ENCODE results near the gene RND3.

The RND3 gene

DNA sequence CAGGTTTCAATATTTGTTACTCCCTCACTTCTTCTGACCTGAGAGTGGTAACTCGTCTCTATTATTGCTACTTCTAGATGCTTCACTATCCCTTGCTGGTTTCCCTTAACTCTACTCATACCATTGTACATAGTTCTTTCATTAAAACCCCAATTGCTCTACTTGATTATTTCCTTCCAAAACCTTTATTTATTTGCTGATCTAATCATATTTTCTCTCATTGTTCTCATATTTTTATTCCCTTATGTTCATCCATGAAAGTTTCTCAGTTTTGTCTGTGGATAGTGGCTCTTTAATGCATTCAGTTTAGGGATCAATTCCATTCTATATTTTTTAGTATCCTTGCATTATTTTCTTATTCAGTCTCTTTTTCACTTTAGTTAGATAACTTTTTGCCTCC is 42.1 kb downstream of the RND3 start:
- H3K4me3 ChIP-seq (ENCODE audit: low read depth in 1 of 2, low read length in 1 of 2), result no peak overlapping the region
- H3K9me3 ChIP-seq, result no peaks in the 10 kb centered on the region
- H3K27me3 ChIP-seq, result no peaks in the 10 kb centered on the region
- H3K36me3 ChIP-seq, result no peaks in the 10 kb centered on the region
- H3K27ac ChIP-seq, result no peak overlapping the region
- H3K4me1 ChIP-seq (ENCODE audit: control insufficient read depth in 1 of 2, insufficient read depth in 1 of 2, low read depth in 1 of 2, low read length in 1 of 2), result no peaks in the 10 kb centered on the region
- TF ChIP-seq, protein P1, sequence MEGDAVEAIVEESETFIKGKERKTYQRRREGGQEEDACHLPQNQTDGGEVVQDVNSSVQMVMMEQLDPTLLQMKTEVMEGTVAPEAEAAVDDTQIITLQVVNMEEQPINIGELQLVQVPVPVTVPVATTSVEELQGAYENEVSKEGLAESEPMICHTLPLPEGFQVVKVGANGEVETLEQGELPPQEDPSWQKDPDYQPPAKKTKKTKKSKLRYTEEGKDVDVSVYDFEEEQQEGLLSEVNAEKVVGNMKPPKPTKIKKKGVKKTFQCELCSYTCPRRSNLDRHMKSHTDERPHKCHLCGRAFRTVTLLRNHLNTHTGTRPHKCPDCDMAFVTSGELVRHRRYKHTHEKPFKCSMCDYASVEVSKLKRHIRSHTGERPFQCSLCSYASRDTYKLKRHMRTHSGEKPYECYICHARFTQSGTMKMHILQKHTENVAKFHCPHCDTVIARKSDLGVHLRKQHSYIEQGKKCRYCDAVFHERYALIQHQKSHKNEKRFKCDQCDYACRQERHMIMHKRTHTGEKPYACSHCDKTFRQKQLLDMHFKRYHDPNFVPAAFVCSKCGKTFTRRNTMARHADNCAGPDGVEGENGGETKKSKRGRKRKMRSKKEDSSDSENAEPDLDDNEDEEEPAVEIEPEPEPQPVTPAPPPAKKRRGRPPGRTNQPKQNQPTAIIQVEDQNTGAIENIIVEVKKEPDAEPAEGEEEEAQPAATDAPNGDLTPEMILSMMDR (IDR thresholded peaks at IDR 0.05), result no peak

DNA sequence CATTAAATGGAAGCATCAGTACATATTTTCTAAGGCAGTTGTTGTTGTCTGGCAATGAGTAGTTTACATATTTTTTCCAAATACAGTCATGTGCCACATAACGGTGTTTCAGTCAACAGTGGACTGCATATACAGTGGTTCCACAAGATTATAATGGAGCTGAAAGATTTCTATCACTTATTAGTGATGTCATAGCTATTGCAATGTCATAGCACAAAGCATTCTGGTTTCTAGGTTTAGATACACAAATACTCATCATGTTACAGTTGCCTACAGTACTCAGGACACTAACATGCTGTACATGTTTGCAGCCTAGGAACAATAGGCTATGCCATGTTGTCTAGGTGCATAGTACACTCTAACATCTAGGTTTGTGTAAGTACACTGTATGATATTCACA is 45.0 kb downstream of the RND3 start:
- Histone ChIP-seq H3K4me3 (ENCODE audit: low read depth in 1 of 2, low read length in 1 of 2) (no peak overlapping the region), H3K9me3 (no peaks in the 10 kb centered on the region), H3K36me3 (no peaks in the 10 kb centered on the region), H3K27me3 (no peaks in the 10 kb centered on the region), H3K4me1 (ENCODE audit: control insufficient read depth in 1 of 2, insufficient read depth in 1 of 2, low read depth in 1 of 2, low read length in 1 of 2) (no peaks in the 10 kb centered on the region), H3K27ac (no peak overlapping the region)
- TF ChIP-seq, protein P1 (IDR thresholded peaks at IDR 0.05), result no peak

DNA sequence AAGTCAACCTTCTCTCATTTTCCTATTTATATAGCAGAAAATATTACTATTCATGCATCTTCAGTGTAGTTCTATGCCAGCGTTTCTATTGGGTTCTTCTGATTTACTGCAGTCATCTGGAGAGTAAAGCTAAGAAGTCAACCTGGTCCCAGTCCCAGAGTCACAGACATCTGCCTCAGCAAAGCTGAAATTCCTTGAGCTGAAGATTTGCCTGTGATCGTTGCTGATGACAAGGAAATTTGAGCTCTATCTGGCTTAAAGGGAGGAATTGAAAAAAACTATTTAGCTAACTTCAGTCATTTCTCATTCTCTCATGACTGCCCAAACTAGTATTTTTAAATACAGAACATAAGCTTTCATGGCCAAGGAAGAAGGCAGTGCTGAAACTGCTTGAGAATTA is 45.7 kb downstream of the RND3 start:
- TF ChIP-seq, protein P1 (IDR thresholded peaks at IDR 0.05), result no peak
- Histone ChIP-seq H3K27ac (no peak overlapping the region), H3K36me3 (no peaks in the 10 kb centered on the region), H3K4me3 (ENCODE audit: low read depth in 1 of 2, low read length in 1 of 2) (no peak overlapping the region), H3K4me1 (ENCODE audit: control insufficient read depth in 1 of 2, insufficient read depth in 1 of 2, low read depth in 1 of 2, low read length in 1 of 2) (no peaks in the 10 kb centered on the region), H3K9me3 (no peaks in the 10 kb centered on the region), H3K27me3 (no peaks in the 10 kb centered on the region)

DNA sequence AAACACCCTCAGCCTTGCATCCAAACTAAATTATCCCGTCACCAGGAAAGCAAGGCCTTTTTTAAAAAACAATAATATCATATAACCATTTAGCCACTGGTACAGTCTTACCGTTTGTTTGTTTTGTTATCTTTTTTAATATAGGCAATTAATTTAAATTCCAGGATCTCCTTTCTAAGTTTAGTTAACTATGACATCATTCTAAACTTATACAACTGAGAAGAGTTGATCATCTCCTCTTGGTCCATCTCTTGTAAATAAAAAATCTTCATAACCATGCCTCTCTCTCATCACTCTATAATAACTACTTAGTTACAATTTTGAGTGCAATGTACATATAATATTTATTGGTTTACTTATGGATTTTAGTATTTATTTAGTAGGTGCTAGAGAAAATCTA is 46.2 kb downstream of the RND3 start:
- TF ChIP-seq, protein P1 (IDR thresholded peaks at IDR 0.05), result no peak
- no peak overlapping the region for H3K4me3 ChIP-seq (ENCODE audit: low read depth in 1 of 2, low read length in 1 of 2)
- no peaks in the 10 kb centered on the region for H3K9me3 ChIP-seq
- H3K27me3 ChIP-seq, result no peaks in the 10 kb centered on the region
- H3K36me3 ChIP-seq, result no peaks in the 10 kb centered on the region
- H3K27ac ChIP-seq, result no peak overlapping the region
- no peaks in the 10 kb centered on the region for H3K4me1 ChIP-seq (ENCODE audit: control insufficient read depth in 1 of 2, insufficient read depth in 1 of 2, low read depth in 1 of 2, low read length in 1 of 2)

DNA sequence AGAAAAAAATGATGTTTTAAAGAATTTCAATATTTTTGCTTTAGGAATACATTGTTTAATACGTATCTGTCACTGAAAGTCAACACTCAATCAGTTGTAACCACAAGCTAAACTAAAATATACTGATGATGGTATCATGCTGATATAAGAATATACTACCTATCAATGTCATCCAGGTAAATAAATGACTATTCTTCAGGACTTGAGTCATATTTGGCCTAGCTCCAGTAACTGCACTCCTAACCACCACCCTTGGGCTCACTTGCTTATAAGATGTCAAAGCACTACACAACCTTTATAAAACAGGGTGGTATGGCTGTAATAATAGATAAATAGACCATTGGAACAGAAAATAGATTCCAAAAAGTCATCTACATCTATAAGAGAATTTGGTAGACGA is 48.8 kb downstream of the RND3 start:
- Histone ChIP-seq H3K27me3 (no peaks in the 10 kb centered on the region), H3K9me3 (no peaks in the 10 kb centered on the region), H3K4me3 (ENCODE audit: low read depth in 1 of 2, low read length in 1 of 2) (no peak overlapping the region), H3K4me1 (ENCODE audit: control insufficient read depth in 1 of 2, insufficient read depth in 1 of 2, low read depth in 1 of 2, low read length in 1 of 2) (no peaks in the 10 kb centered on the region), H3K27ac (no peak overlapping the region), H3K36me3 (no peaks in the 10 kb centered on the region)
- TF ChIP-seq, protein P1 (IDR thresholded peaks at IDR 0.05), result no peak

DNA sequence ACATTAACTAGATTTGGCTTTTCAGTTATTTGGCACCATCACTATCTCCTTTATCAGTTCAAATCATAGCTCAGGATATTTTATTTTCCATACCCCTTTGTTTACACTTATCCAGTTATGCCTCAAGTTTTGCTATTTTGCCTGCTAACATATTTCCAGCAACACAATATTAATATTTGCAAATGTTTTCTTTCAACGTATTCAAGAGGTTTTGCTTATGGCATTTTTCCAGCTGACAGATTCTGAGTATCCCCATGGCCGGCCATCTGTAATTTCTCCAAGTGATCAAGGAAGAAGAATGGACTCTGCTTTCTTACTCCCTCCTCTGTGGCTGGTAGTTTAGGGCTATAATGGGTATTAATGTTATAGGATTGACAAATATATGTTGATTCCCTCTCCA is 49.4 kb downstream of the RND3 start:
- TF ChIP-seq, protein P1 (IDR thresholded peaks at IDR 0.05), result no peak
- no peak overlapping the region for H3K4me3 ChIP-seq (ENCODE audit: low read depth in 1 of 2, low read length in 1 of 2)

More for the DNA sequence above, 49.4 kb downstream of the RND3 start:
- H3K27me3 ChIP-seq, result no peaks in the 10 kb centered on the region
- no peaks in the 10 kb centered on the region for H3K4me1 ChIP-seq (ENCODE audit: control insufficient read depth in 1 of 2, insufficient read depth in 1 of 2, low read depth in 1 of 2, low read length in 1 of 2)
- H3K27ac ChIP-seq, result no peak overlapping the region
- no peaks in the 10 kb centered on the region for H3K9me3 ChIP-seq
- no peaks in the 10 kb centered on the region for H3K36me3 ChIP-seq
